WI38 (cell line): ENCODE measurements around the gene PAX5.

Source experiments
- H3K4me3 ChIP-seq: 2 replicates; pipeline ENCODE4 v1.5.1; 2011; ENCODE audit warnings: low read depth, mild to moderate bottlenecking, control low read depth, low read length
- TF ChIP-seq, protein P1 (sequence below): IDR thresholded peaks from 2 replicates; pipeline ENCODE4 v1.5.1; 2012; ENCODE audit warnings: low read depth, mild to moderate bottlenecking, control low read depth, low read length

Gene PAX5

DNA sequence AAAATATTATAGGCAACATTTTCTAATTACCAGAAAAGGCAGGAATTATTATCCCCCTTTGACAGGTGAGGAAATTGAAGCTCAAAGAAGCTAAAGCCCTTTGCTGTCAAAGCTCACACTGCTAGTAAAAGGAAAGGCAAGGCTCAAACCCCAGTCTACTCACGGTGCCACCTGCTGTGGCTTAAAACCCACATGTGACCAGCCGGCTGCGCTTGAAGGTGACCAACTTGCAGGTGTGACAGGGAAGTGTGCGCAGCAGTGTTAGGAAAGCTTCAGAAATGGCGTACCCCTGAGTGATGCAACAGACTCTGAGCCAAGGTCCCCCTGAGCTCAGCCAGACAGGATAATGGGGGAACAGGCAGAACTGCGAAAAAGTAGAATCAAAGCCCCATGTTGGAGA is 45.2 kb downstream of the PAX5 start:
- no peak overlapping the region for H3K4me3 ChIP-seq
- TF ChIP-seq, protein P1, sequence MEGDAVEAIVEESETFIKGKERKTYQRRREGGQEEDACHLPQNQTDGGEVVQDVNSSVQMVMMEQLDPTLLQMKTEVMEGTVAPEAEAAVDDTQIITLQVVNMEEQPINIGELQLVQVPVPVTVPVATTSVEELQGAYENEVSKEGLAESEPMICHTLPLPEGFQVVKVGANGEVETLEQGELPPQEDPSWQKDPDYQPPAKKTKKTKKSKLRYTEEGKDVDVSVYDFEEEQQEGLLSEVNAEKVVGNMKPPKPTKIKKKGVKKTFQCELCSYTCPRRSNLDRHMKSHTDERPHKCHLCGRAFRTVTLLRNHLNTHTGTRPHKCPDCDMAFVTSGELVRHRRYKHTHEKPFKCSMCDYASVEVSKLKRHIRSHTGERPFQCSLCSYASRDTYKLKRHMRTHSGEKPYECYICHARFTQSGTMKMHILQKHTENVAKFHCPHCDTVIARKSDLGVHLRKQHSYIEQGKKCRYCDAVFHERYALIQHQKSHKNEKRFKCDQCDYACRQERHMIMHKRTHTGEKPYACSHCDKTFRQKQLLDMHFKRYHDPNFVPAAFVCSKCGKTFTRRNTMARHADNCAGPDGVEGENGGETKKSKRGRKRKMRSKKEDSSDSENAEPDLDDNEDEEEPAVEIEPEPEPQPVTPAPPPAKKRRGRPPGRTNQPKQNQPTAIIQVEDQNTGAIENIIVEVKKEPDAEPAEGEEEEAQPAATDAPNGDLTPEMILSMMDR: no peak

- TF ChIP-seq, protein P1: no peak
- H3K4me3 ChIP-seq: no peak overlapping the region
Observed at GRCh38 chr9:36987891-36988290, 46.2 kb downstream of the PAX5 start.

- TF ChIP-seq, protein P1: no peak
- no peak overlapping the region for H3K4me3 ChIP-seq
Observed at GRCh38 chr9:36987409-36987808, 46.7 kb downstream of the PAX5 start.

DNA sequence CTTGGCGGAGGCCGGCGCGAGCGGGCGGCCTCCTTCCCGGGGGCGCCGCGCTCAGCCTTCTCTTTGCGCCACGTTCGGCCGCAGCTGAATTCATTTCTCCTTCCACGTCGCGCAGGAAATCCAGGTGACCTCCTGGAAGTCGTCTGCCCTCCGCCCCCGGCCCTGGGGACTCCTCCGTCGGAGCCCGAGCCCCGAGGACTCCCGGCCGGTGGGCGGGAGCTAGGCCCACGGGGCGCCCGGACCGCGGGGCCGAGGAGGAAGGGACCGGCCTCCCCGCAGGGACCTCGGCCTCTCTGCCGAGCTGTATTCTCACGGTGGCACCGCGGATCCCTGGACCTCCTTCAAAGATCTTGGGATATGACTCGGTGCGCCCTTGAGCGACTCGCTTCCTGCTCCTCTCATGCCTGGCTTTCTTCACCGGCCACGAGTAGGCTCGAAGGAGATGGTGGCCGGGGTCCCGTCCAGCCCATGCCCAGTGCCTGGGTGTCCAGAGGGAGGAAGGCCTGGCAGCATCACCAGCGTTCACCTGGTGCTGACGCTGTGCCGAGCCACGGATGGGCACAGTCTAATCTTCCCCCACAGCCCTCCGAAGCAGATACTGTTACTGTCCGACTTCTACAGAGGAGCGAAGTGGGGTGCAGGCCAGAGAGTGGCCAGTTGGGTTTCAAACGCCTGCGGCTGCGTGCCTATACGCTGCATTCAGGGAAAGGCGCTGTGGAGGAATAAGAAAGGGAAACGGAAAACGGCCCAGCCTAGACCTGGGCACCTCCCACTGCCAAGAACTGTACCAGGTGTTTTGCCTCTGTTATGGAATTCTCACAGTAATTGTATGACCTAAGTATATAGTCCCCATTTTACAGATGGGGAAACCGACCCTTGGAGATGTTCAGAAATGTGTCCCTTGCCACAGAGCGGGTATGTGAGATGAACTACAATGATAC is 47.3 kb downstream of the PAX5 start:
- TF ChIP-seq, protein P1: no peak
- H3K4me3 ChIP-seq: no peak overlapping the region

- H3K4me3 ChIP-seq: no peak overlapping the region
Observed at GRCh38 chr9:36985769-36986467, 48.1 kb downstream of the PAX5 start.

DNA sequence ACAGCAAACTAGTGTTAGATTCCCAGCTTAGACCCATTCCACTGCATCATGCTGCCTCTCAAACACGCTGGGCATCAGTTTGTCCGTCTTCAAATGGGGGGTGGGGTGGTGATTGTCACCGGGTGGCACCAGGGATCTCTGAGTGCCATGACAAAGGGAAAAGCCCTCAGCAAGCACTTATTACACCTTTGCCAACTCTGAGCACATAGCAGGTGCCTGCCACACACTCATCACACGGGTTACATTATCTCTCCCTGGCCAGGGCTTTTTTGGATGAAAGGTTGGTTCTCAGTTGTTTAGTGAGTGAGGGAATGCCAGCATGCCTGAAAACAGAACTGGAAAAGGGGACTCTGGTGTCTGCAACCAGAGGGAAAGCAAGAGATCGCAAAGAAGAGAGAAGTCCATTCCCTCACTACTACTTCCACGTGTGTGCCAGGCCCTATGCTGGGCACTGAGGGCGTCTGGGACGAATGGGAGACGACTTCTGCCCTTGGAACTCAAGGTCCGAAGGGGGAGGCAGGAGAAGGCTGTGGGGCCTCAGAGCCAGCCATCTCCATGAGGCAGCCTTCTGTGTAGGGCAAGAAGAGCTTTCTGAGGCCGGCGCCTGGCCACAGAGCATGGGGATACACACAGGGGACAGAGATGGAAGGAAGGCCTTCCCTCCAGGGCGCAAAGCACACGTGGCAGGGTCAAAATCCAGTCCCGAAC is 48.9 kb downstream of the PAX5 start:
- TF ChIP-seq, protein P1: no peak
- no peak overlapping the region for H3K4me3 ChIP-seq

More at GRCh38 chr9:36985769-36986467, 48.1 kb downstream of the PAX5 start:
- TF ChIP-seq, protein P1: no peak
